ENCODE results near the gene SNORC. TPM values are rescaled to one million over a fixed set of nuclear protein-coding genes. Genes with fewer than 3 reads are reported as not detected.

The SNORC gene
- 1 to 10 TPM in 1 of 6 experiments, under 1 TPM in 5; 0.55 to 1.2 (median 0.67) TPM for total RNA-seq (2021; fragmentation: NEBNext Ultra II Directional; extraction: Animal tissue kit (Norgen Biotek cat#: 25700))
- long read RNA-seq, partial matches to known transcripts, result 0 of 5 reads
- long read RNA-seq, other reads (novel, unspliced or antisense), result 5 of 5 reads

DNA sequence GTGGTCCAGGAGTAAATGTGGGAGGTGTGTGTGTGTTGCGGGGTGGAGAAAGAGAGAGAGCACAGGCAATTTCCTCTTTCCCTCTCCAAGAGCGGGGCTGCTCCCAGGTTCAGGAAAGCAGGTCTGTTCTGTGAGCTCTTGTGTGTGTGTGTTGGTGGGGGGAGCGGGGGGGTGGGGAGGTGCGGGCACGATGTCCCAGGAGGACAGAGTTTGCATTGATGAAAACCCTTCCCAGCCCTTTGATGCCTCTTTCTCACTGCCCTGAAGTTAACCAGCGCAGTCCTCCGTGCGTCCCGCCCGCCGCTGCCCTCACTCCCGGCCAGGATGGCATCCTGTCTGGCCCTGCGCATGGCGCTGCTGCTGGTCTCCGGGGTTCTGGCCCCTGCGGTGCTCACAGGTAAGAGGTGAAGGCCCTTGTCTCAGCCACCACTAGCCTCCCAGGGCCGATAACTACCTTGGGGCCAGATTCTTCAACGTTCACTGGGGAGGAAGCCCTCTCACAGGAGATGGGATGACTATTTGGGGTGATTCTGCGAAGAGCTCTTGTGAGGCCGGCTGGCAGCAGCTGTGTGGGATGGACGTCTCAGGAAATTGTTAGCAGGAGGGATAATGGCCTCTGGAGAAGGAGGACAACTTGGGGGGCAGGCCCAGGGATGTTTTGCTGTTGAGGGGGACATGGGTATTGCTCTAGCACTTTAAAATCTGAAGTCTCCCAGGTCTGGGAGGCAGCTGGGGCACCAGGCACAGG lies at the start of gene SNORC:
SNORC (plus strand) TSS at position 247 of the 748 bp plus-strand sequence; CDS start at position 325, 78 bp downstream.
- no peak within 1 kb of the TSS for H3K27ac Mint-ChIP-seq
- TF ChIP-seq, protein P1, sequence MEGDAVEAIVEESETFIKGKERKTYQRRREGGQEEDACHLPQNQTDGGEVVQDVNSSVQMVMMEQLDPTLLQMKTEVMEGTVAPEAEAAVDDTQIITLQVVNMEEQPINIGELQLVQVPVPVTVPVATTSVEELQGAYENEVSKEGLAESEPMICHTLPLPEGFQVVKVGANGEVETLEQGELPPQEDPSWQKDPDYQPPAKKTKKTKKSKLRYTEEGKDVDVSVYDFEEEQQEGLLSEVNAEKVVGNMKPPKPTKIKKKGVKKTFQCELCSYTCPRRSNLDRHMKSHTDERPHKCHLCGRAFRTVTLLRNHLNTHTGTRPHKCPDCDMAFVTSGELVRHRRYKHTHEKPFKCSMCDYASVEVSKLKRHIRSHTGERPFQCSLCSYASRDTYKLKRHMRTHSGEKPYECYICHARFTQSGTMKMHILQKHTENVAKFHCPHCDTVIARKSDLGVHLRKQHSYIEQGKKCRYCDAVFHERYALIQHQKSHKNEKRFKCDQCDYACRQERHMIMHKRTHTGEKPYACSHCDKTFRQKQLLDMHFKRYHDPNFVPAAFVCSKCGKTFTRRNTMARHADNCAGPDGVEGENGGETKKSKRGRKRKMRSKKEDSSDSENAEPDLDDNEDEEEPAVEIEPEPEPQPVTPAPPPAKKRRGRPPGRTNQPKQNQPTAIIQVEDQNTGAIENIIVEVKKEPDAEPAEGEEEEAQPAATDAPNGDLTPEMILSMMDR (IDR thresholded peaks at IDR 0.05), result no peak

DNA sequence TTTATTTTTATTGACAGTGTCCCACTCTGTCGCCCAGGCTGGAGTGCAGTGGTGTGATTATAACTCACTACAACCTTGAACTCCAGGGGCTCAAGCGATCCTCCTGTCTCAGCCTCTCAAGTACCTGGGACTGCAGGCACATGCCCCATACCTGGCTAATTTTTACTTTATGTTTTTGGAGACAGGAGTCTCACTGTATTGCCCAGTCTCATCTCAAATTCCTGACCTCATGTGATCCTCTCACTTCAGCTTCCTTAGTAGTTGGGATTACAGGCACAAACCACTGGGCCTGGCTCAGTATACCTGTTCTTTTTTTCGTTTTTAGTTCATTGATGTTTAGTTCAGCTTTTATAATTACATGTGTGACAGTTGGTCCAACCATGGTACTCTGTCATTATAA lies 40.1 kb upstream of the SNORC start:
- peaks cover 30% of the 10 kb centered on the region for H3K36me3 Mint-ChIP-seq (ENCODE audit: low read depth)
- no peak for DNase-seq
- H3K4me1 Mint-ChIP-seq (ENCODE audit: low read depth), result no peaks in the 10 kb centered on the region
- H3K27ac Mint-ChIP-seq, result no peak overlapping the region
- H3K9me3 Mint-ChIP-seq, result no peaks in the 10 kb centered on the region
- H3K4me3 Mint-ChIP-seq, result no peak overlapping the region
- TF ChIP-seq, protein P1 (IDR thresholded peaks at IDR 0.05), result no peak
- H3K27me3 Mint-ChIP-seq (ENCODE audit: insufficient read depth), result no peaks in the 10 kb centered on the region

More for the DNA sequence above, at the start of gene SNORC:
- H3K27me3 Mint-ChIP-seq (ENCODE audit: insufficient read depth), result peaks cover 5% of the 10 kb centered on the region
- no peaks in the 10 kb centered on the region for H3K9me3 Mint-ChIP-seq
- no peaks in the 10 kb centered on the region for H3K36me3 Mint-ChIP-seq (ENCODE audit: low read depth)
- H3K4me1 Mint-ChIP-seq (ENCODE audit: low read depth), result no peaks in the 10 kb centered on the region
- no peak within 1 kb of the TSS; the same call in 1 of the 2 replicates for H3K4me3 Mint-ChIP-seq
- DNase-seq, result no peak

DNA sequence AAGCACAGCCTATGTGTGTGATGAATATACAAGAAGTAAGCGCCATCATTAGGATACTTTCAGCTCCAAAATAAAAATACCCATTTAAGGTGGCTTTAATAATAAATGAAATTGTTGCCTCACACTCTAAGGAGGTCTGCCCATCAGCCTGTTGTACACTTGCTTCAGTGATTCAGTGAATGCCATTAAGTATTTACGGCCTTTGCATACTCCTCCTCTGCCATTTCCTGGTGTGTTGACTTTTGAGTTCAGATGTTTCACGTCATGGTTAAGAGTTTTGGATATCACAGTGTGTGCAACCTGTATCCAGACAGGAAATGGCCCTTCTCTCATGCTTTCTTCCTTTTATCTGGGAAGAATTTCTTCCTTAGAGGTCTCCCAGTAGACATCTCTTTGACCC lies 38.6 kb upstream of the SNORC start:
- H3K27ac Mint-ChIP-seq, result no peak overlapping the region
- H3K9me3 Mint-ChIP-seq, result no peaks in the 10 kb centered on the region
- no peaks in the 10 kb centered on the region for H3K4me1 Mint-ChIP-seq (ENCODE audit: low read depth)
- TF ChIP-seq, protein P1 (IDR thresholded peaks at IDR 0.05), result no peak
- no peak for DNase-seq
- H3K4me3 Mint-ChIP-seq, result no peak overlapping the region
- H3K36me3 Mint-ChIP-seq (ENCODE audit: low read depth), result peaks cover 16% of the 10 kb centered on the region
- H3K27me3 Mint-ChIP-seq (ENCODE audit: insufficient read depth), result no peaks in the 10 kb centered on the region

DNA sequence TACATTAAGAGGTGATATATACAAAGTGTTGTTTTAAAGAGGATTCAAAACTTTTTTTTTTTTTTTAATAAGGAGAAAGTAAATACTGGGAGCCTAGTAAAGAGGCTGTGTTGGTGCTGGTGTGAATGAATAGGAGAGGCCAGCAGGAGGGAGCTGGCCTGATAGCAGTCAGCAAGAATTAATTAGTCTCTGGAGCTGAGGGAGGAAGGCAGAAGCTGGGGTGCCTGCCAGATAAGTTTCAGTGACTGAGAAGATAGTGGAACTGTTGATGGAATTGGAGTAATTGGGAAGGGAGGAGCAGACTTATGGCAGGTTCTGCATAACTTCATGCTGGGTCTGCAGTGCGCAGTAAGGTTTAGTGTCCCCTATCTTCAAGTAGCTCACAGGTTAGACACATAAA lies 36.2 kb upstream of the SNORC start:
- Mint-ChIP-seq H3K4me3 (no peak overlapping the region), H3K4me1 (ENCODE audit: low read depth) (peaks cover 20% of the 10 kb centered on the region), H3K27me3 (ENCODE audit: insufficient read depth) (no peaks in the 10 kb centered on the region), H3K36me3 (ENCODE audit: low read depth) (peaks cover 22% of the 10 kb centered on the region), H3K9me3 (no peaks in the 10 kb centered on the region), H3K27ac (no peak overlapping the region)
- DNase-seq, result no peak
- TF ChIP-seq, protein P1 (IDR thresholded peaks at IDR 0.05), result no peak

DNA sequence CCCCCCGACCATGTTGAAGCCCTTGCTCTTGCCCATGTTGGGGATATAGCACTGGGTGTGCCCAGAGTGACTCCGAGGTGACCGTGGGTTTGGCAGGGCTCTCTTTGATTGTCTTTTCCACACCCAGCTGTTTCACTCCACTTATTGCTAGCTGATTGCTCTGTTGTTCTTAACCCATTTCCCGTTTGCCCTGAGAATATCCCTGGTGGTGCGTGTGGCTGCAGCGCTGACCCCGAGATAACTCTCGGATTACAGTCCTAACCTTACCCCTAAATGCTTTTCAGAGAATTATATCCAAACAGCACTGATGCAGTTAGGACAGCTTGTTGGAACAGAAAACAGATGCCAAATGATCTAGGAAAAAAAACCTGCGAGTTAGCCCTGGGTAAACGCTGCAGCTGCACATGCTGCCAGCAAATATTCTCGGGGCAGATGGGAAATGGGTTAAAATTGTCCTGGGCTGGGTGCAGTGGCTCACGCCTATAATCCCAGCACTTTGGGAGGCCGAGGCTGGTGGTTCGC lies 34.3 kb upstream of the SNORC start:
- Mint-ChIP-seq H3K4me3 (no peak overlapping the region), H3K36me3 (ENCODE audit: low read depth) (peaks cover 35% of the 10 kb centered on the region), H3K4me1 (ENCODE audit: low read depth) (peaks cover 25% of the 10 kb centered on the region), H3K27ac (no peak overlapping the region), H3K27me3 (ENCODE audit: insufficient read depth) (no peaks in the 10 kb centered on the region; the same call in 1 of the 2 replicates), H3K9me3 (no peaks in the 10 kb centered on the region)
- DNase-seq, result no peak
- TF ChIP-seq, protein P1 (IDR thresholded peaks at IDR 0.05), result no peak

Data from HFFc6 (cell line).